Thyroid gland (tissue), 4 donors: ENCODE measurements around the gene CRYBG2.

ENCODE experiments used
- POLR2A ChIP-seq, 2 donors: fragments of 450-650 bp; IDR thresholded peaks; one replicate each; pipeline ENCODE4 v1.6.1; 2017; ENCODE audit warnings: antibody characterized with exemption in 2 of 2, mild to moderate bottlenecking in 2 of 2, moderate library complexity in 1 of 2
- TF ChIP-seq, protein P1 (sequence below), 6 experiments: fragments of 200-600 bp in 3 of 6; fragments of 450-650 bp in 3 of 6; sonication (generic) in 3 of 6; IDR thresholded peaks; one replicate each; pipeline ENCODE4 v1.5.1; 2016 to 2019; ENCODE audit warnings: antibody characterized with exemption in 6 of 6, mild to moderate bottlenecking in 2 of 6, inconsistent platforms in 1 of 6, moderate library complexity in 1 of 6

DNA sequence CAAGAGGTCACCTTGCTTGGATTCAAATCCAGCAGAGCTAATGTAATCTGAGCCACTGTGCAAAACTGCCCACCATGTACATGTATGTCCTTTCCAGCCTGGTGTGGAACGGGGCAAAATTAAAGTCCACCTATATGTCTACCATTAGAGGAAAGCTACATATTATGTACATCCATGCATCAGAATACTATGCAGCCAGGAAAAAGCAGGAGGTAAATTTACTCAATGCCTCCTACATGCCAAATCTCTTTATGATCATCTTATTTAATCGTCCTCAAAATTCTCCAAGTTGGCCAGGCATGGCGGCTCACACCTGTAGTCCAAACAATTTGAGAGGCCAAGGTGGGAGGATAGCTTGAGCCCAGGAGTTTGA is 24.9 kb upstream of the CRYBG2 start:
- TF ChIP-seq, protein P1, sequence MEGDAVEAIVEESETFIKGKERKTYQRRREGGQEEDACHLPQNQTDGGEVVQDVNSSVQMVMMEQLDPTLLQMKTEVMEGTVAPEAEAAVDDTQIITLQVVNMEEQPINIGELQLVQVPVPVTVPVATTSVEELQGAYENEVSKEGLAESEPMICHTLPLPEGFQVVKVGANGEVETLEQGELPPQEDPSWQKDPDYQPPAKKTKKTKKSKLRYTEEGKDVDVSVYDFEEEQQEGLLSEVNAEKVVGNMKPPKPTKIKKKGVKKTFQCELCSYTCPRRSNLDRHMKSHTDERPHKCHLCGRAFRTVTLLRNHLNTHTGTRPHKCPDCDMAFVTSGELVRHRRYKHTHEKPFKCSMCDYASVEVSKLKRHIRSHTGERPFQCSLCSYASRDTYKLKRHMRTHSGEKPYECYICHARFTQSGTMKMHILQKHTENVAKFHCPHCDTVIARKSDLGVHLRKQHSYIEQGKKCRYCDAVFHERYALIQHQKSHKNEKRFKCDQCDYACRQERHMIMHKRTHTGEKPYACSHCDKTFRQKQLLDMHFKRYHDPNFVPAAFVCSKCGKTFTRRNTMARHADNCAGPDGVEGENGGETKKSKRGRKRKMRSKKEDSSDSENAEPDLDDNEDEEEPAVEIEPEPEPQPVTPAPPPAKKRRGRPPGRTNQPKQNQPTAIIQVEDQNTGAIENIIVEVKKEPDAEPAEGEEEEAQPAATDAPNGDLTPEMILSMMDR (IDR thresholded peaks at IDR 0.05) = no peak
- TF ChIP-seq POLR2A (IDR thresholded peaks at IDR 0.05) = no peak
